ENCODE data around the gene OTOGL.
A peak's percentile ranks its signal among the peaks of the same experiment; 100 is the strongest.

Gene OTOGL

GRCh38 chr12:80166751-80167150 lies 67.4 kb downstream of the OTOGL start:
- Histone ChIP-seq H3K27me3 (ENCODE audit: insufficient read depth, poor library complexity, severe bottlenecking) (no peaks in the 10 kb centered on the region), H3K4me1 (ENCODE audit: insufficient read depth, poor library complexity, severe bottlenecking) (no peaks in the 10 kb centered on the region), H3K27ac (ENCODE audit: poor library complexity, severe bottlenecking) (no peak overlapping the region), H3K4me3 (ENCODE audit: severe bottlenecking) (no peak overlapping the region), H3K9me3 (ENCODE audit: severe bottlenecking) (no peaks in the 10 kb centered on the region), H3K36me3 (ENCODE audit: low read depth) (no peaks in the 10 kb centered on the region)
- ATAC-seq (ENCODE audit: low read depth) (no peak), DNase-seq (ENCODE audit: low spot score) (no peak)
- no peak for TF ChIP-seq CTCF (IDR thresholded peaks at IDR 0.05; ENCODE audit: poor library complexity, severe bottlenecking)

GRCh38 chr12:80168936-80169335 lies 69.6 kb downstream of the OTOGL start:
- no peak overlapping the region for H3K27ac ChIP-seq (ENCODE audit: poor library complexity, severe bottlenecking)
- H3K9me3 ChIP-seq (ENCODE audit: severe bottlenecking), result no peaks in the 10 kb centered on the region
- no peaks in the 10 kb centered on the region for H3K36me3 ChIP-seq (ENCODE audit: low read depth)
- ATAC-seq (ENCODE audit: low read depth), result no peak
- no peak for DNase-seq (ENCODE audit: low spot score)
- TF ChIP-seq CTCF (IDR thresholded peaks at IDR 0.05; ENCODE audit: poor library complexity, severe bottlenecking), result no peak
- no peaks in the 10 kb centered on the region for H3K27me3 ChIP-seq (ENCODE audit: insufficient read depth, poor library complexity, severe bottlenecking)
- H3K4me3 ChIP-seq (ENCODE audit: severe bottlenecking), result no peak overlapping the region
- H3K4me1 ChIP-seq (ENCODE audit: insufficient read depth, poor library complexity, severe bottlenecking), result no peaks in the 10 kb centered on the region

- Histone ChIP-seq H3K36me3 (ENCODE audit: low read depth) (no peaks in the 10 kb centered on the region), H3K27me3 (ENCODE audit: insufficient read depth, poor library complexity, severe bottlenecking) (no peaks in the 10 kb centered on the region), H3K27ac (ENCODE audit: poor library complexity, severe bottlenecking) (no peak overlapping the region), H3K4me1 (ENCODE audit: insufficient read depth, poor library complexity, severe bottlenecking) (no peaks in the 10 kb centered on the region), H3K9me3 (ENCODE audit: severe bottlenecking) (no peaks in the 10 kb centered on the region), H3K4me3 (ENCODE audit: severe bottlenecking) (no peak overlapping the region)
- DNase-seq (ENCODE audit: low spot score) (no peak), ATAC-seq (ENCODE audit: low read depth) (no peak)
- TF ChIP-seq CTCF (IDR thresholded peaks at IDR 0.05; ENCODE audit: poor library complexity, severe bottlenecking), result no peak
Measured at GRCh38 chr12:80170915-80171314, 71.6 kb downstream of the OTOGL start.

- Histone ChIP-seq H3K36me3 (ENCODE audit: low read depth) (no peaks in the 10 kb centered on the region), H3K4me1 (ENCODE audit: insufficient read depth, poor library complexity, severe bottlenecking) (no peaks in the 10 kb centered on the region), H3K4me3 (ENCODE audit: severe bottlenecking) (no peak overlapping the region), H3K27ac (ENCODE audit: poor library complexity, severe bottlenecking) (no peak overlapping the region), H3K9me3 (ENCODE audit: severe bottlenecking) (no peaks in the 10 kb centered on the region), H3K27me3 (ENCODE audit: insufficient read depth, poor library complexity, severe bottlenecking) (no peaks in the 10 kb centered on the region)
- TF ChIP-seq CTCF (IDR thresholded peaks at IDR 0.05; ENCODE audit: poor library complexity, severe bottlenecking), result no peak
- DNase-seq (ENCODE audit: low spot score) (no peak), ATAC-seq (ENCODE audit: low read depth) (no peak)
Measured at GRCh38 chr12:80173083-80173864, 73.9 kb downstream of the OTOGL start.

GRCh38 chr12:80175307-80175930 lies 76.1 kb downstream of the OTOGL start:
- no peak for TF ChIP-seq CTCF (IDR thresholded peaks at IDR 0.05; ENCODE audit: poor library complexity, severe bottlenecking)
- Histone ChIP-seq H3K36me3 (ENCODE audit: low read depth) (no peaks in the 10 kb centered on the region), H3K4me3 (ENCODE audit: severe bottlenecking) (no peak overlapping the region), H3K4me1 (ENCODE audit: insufficient read depth, poor library complexity, severe bottlenecking) (no peaks in the 10 kb centered on the region), H3K27ac (ENCODE audit: poor library complexity, severe bottlenecking) (no peak overlapping the region), H3K27me3 (ENCODE audit: insufficient read depth, poor library complexity, severe bottlenecking) (no peaks in the 10 kb centered on the region), H3K9me3 (ENCODE audit: severe bottlenecking) (no peaks in the 10 kb centered on the region)
- ATAC-seq (ENCODE audit: low read depth), result peak; percentile 27; the same call in 1 of the 3 replicates
- DNase-seq (ENCODE audit: low spot score), result no peak

All from RWPE2 (cell line).